NCI-H446 (cell line): ENCODE measurements around the gene ZRANB3.

Experiments
- DNase-seq, 2 experiments: peaks; one replicate each; lab custom pipeline; 2025; lab: John Stamatoyannopoulos, UW

ZRANB3 gene

DNA sequence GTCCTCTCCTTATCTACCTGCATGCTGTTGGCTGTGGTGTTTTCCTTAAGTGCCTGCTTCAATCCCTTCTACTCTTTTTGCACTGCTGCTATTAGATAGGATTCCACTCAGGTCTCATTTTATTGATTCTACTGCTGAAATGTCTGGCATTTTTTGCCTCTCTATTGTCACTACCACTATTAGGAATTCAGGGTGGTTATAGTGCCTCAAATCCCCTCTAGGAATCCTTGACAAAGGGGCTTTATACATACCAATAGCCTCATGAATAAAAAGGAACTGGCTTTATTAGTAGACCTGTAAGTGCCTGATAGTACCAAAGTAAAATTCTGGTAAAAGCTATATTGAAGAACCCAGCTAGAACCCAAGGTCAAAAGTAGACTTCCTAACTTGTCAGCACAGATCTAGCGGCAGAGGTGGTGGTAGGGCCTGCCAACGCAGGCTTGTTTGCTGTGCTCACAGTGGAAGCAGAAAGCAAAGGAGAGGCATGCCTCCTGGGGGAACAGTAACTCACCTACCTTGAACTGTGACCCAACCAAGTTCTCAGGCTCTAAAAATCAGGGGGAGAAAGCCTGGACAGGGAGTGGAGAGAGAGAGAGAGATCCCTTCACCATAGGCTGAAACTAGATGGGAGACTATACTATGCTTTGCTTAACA lies 278.1 kb downstream of the ZRANB3 start:
- no peak for DNase-seq

DNA sequence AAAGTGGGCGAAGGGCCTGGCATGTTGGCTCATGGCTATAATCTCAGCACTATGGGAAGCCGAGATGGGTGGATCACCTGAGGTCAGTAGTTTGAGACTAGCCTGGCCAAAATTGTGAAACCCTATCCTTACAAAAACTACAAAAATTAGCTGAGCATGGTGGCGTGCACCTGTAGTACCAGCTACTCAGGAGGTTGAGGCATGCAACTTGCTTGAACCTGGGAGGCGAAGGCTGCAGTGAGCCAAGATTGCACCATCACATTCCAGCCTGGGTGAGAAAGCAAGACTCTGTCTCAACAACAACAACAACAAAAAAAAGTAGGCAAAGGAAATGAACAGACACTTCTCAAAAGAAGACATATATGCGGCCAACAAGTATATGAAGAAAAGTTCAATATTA lies 282.4 kb downstream of the ZRANB3 start:
- DNase-seq, result no peak

DNA sequence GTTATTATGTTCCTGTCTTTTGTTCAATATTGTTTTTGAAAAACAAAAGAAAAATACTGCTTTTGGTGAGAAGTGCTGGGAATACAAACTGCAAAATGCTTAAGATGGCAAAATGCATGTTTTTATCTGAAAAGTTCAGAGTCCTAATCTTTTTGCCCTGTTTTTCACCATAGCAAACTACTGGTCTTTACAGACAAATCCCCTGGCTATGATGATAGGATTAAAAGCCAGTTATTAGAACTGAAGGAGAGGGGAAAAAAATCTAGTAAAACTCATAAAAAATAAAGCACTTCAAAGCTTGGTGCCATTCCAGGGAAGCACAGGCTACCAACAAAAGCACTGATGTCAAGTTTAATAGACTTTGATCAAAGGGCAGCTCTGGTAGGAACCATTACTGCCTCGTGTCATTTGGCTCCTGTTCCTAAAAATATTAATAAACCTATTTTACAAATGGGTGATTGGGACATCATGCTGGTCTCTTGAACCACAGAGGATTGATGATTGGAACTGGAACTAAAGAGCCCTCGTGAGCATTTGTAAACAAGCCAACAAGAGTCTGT lies 284.2 kb downstream of the ZRANB3 start:
- no peak for DNase-seq

DNA sequence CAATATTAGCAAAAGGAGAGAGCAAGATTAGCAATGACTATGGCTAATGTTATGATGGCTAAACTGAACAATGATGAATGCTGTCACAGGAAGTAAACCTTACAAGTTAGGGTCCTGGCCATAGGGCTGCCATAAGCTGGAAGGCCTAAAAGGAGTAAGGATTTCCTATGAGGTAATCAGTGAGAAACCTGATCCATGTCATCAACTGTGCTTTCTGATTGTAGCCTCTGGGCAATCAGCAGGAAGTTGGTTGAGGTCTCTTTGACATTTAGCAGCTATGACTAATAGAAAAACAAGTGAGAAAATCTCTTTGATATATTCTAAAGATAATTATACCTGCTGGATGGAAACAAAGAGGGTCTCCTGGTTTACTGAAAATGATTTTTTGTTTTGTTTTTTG lies 285.9 kb downstream of the ZRANB3 start:
- no peak for DNase-seq

DNA sequence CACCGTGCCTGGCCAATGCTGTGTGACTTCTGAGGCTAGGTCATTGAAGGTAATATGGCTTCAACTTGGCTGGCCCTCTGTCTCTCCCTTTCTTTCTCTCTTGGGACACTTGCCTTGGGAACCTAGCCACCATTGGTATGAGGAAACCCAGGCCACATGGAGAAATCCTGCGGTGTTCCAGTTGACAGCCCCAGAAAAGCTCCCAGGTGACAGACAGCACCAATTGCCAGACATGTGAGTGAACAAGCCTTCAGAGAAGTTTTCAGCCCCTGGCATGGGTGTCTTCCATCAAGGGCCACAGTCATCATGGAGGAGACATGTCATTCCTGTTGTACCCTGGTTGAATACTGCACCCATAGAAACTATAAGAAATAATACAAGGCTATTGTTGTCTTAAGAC lies 292.4 kb downstream of the ZRANB3 start:
- DNase-seq, result no peak

DNA sequence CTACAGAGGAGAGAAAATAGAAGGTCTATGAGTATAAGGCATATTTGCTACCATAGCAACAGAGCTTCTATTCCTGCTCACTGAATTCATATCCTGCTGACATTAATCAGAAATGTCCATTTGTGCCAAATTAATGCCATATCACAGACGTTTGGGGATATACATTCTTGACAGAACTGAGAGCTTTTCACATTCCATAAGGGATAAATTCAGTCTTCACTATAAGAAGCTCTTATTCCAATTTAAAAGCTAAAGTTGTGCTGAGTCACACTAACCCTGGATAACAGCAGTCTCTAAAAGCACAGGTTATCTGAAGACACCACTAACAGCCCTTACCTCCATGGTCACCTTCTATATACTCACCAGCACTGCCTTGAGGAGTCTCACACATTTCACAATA lies 300.9 kb downstream of the ZRANB3 start:
- no peak for DNase-seq

DNA sequence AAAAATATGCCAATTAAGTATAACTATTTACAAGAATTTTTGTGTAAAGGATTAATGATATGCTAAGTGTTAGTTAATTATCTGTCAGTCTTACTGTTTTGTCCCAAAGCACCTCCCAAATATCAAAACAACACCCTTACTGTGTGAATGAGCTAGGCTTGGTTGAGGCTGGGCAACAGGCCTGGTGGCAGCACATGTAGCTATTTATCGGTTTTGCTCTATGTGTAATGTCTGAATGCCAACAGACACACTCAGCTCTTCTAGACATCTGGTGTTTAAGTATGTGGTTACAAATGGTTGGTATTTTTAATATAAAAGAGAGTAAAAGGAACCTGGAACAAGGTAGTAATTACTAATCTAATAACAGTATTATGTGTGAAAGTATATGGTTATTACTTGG lies 303.6 kb downstream of the ZRANB3 start:
- DNase-seq, result no peak

DNA sequence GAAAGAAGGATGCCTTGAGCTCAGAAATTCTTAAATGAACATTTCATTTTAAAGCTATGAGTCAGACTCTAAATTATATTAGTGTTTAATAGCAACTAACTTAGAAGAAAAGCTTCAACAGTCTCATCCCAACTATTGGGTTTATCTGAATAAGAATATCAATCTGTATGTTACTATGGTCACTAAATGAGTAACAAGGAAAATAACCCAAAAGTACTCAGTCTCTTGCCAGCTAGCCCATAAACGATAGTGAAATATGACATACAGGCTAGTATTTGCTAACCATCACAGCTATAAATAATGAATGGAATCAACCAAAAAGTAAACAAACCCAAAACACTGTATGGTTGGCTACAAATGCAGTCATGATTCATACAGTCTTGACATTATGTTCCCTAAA lies 304.1 kb downstream of the ZRANB3 start:
- no peak for DNase-seq

DNA sequence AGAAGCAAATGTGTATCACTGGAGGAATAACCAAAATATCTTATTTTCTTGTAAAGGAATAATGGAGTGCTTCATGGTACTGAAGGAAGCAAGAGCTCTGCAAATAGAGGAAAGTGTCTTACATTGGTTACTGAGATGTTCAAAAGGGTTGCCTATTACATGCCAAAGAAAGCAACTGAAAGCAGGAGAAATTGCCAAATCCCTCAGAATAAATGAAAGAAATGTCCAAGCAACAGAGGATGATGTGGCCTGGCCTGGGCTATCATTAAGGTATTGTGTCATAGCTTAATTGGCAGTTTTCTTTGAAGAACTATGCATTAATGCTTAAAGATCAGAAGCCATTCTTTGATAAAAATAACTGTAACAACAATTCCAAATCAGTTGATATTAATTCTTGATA lies 305.2 kb downstream of the ZRANB3 start:
- DNase-seq, result no peak

DNA sequence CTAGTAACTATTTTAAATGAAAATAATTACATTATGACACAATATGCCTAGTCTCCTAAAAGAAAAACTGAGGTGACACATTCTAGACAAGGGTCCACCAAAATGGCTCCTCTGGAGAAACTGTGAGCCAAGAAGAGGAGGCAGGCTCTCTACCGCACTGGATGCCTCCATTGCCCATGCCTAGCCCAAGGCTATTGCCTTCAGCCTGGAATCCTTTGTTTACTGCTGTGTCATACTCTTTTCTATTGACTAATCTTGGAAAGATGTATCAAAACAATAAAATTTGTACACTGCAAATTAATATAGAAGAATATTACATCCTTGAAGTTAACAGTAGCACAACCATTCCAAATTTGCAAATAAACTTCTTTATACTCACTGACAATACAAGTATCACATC lies 311.8 kb downstream of the ZRANB3 start:
- no peak for DNase-seq

DNA sequence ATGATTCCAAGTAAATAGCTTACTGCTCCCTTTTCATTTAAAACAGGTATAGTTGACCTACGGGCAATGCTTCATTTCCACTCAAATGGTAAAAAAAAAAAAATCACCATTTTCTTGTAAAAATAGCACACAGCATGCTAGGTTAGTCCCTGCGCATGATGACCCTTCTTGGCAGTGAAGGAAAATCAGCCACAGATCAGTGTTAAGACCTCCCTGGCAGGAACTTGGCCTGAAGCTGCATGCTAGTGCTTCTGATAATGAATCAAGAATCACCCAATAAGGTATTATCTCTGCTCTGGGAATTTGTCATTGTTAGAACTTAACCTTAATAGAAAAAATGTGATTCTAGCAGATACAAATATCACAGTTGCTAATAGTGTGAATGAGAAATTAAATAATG lies 312.6 kb downstream of the ZRANB3 start:
- DNase-seq, result no peak

DNA sequence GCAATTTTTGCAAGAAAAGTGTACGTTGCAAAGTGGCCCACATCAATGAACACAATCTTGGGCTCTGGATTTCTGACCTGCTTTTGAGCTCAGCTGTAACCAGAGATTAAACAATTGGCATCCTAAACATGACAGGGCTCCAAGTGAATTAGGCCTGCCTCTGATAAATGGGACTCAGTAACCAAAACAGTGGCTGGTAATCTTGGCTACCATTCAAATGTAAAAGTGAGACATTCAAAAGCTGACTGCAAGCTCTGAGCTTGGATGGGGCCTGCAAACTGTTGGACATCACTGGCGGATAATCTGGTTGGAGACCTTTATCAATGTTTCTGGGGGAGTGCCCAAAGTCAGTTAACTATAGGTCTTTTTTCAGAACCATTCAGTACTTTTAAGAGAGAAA lies 318.3 kb downstream of the ZRANB3 start:
- DNase-seq, result peak in 1 of 2 experiments; percentile 3

DNA sequence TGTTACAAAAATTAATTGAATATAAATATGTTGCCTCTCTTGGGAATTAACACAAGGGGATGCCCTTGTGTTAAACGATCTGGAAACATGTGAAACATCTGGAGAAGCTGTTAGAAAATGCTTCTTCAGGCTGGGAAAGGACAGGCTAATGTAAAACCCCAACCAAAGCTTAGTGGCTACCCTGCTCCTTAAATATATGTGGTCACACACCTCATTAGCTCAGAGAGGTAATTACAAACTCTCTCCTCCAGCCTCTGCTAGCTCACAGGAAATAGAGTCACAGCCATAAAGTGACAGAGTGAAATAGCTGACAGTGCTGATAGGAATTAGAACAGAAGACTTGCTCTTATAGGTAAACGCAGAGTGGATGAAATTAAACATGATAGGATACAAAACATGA lies 323.0 kb downstream of the ZRANB3 start:
- no peak for DNase-seq

DNA sequence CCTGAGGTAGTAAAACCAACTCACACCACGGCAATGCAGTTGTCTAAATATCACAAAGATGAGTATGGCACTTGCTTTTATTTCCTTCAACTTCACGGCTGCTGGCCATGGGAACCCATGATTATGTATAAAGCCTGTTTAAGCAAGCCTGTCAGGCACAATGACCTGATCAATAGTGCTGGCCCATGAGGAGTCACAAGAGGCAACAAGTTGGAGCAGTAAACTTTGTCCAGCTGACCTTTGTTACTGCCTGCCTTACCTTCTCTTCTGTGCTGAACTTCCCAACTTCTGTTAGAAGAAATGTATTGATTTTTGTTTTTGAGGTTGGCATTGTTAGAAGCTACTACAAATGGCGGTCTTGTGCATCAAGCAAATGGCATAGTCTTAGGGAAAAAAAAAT lies 327.1 kb downstream of the ZRANB3 start:
- DNase-seq, result no peak

DNA sequence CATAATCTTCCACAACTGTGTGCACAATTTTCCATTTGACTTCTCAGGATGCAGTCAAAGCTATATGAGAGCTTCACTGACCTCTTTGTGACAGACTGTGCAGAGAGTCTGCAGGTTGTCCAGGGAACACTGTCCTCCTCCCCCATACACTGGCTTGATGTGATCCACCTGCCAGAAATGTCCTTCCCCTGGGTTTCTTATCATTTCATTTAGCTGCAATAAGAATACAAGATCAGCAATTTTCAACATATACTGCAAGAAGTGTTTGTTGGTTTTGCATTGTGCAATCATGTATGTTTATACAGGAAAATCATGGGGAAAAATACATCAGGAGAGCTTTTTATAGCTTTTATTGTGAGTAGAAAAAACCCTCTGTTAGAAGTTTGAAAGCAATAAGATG lies 328.3 kb downstream of the ZRANB3 start:
- no peak for DNase-seq

DNA sequence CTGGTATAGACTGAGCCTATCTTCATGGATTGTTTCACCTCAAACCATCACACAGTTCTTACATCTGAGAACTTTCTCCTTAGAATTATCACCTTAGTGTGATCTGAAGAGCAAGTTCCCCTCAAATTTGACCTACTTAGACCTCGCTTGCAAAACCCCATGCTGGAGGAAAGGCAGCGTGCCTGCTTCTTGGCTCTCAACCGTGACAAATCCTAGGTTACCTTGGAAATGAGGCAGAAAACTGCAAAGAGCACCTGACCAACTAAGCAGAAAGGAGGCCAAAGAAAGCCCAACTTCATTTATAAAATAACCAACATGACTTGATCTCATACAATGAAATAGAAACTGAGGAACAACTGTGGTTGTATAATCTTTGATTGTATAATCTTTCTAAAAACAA lies 332.5 kb downstream of the ZRANB3 start:
- no peak for DNase-seq

DNA sequence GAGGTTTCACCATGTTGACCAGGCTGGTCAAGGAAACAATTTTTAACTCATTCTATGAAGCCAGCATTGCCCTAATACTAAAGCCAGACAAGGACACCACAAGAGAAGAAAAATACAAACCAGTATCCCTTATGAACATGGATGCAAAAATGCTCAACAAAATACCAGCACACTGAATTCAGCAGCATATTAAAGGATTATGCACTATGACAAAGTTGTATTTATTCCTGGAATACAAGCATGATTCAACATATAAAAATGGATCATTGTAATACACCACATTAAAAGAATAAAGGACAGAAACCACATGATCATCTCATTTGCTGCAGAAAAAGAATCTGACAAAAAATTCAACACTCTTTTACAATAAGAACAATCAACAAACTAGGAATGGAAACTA lies 340.2 kb downstream of the ZRANB3 start:
- no peak for DNase-seq

DNA sequence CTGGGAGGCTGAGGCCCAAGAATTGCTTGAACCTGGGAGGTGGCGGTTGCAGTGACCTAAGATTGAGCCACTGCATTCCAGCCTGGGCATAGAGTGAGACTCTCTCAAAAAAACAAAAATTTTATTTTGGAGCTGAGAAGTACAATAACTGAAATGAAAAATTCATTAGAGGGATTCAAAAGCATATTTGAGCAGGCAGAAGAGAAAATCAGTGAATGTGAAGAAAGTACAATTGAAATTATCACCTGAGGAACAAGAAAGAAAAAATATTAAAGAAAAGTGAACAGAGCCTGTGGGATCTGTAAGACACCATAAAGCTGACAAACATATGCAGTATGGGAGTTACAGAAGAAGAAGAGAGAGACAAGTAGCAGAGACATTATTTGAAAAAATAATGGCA lies 341.9 kb downstream of the ZRANB3 start:
- DNase-seq, result no peak

DNA sequence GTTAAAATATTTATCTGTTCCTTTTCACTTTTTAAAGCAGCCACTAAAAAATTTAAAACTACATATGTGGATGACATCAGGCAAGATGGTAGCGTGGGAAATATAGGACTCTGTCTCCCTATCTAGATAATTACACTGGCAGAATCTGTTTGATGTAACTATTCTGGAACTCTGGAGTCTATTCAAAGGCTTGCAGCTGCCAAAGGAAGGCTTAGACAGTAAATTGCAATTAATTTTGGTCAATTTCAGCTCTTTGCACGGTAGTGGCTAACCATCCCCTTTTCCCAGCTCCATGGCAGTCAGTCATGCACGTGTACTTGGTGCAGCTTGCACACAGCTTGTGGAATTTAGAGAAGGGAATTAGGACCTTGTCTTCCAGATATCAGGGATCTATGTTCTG lies 343.7 kb downstream of the ZRANB3 start:
- DNase-seq, result no peak

DNA sequence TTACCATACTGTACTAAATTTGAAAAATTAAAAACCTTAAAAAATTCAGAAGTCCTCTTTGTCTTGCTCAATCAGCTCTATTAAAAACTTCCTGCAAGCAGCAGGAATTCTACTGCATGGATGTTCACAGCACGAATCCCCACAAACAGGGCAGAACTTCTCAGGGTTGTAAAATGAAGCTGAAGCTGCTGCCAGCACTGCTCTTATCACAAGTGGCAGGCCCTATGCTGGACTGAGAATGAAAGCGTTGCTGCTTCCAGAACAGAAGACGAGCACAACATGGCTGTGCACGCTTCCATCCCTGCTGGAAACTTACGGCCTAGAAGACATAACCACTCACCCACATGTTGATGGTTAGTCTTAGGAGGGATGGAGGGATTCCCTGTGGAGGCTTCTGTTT lies 345.0 kb downstream of the ZRANB3 start:
- DNase-seq, result no peak

DNA sequence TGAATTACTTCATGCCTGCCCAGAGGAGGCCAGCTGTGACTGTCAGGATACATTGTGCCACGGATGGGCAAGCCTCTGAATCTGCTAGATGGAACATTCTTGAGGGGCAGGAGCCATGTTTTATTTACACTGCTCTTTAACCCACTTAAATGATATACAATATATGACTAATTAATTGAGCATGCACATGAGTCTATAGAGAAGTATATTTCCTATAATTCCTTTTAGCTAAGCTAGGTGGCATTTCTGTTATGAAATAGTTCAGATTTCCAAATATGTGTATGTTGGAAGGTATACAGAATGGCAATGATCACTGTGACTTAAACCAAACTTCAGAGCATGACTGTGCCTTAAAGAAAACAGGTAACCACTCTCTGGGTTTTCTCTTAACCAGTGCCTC lies 347.2 kb downstream of the ZRANB3 start:
- no peak for DNase-seq

DNA sequence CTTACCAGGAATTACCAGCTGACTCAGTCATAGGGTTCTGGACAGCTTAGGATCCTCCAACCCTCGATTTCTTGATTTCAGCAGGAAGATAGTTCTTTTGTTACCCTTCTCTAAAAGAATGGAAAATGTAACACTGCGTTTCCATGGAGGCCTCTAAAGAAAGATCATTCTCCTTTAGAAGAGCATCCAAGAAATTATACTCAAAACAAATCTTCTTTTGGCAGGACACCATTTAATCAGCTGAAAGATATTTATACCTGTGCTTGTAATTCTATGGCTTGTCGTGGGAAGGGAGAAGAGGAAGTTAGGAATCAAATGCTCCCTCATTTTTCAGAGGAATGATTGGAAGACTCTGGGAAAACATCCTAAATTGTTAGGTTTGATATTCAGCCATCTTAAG lies 348.4 kb downstream of the ZRANB3 start:
- DNase-seq, result no peak

DNA sequence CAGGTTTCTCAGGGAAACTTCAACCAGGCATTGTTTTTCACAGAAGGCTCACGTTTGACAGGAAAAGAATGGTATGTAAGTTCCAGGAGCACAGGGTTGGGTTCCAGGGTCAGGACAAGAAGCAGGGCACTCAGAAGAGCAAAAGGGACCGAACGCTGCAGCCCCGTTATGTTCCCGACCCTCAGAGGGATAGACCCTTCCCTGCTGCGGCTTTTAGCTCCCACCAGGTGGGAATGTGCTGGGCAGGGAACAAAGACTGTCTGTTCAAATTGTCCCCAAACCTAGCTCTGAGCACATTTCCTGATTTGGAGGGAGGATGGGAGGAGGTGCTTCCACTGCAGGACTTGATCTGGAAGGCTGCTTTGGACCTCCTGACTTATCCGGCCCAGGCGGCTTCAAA lies 348.8 kb downstream of the ZRANB3 start:
- DNase-seq, result no peak

DNA sequence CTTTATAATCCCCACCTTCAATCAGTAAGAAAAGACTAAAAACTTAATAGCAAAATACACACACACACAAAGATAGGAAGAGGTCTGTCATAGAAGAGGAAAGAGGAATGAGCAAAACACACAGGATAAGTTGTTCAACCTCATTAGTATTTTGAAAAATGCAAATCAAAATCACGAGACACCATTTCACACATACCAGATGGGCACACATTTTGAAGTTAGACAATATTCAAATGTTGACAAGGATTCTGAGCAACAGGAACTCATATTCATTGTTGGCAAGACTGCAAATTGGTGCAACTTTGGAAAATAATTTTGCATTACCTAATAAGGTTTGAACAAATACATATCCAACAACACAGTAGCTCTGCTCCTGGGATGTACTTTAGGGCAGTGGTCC lies 351.3 kb downstream of the ZRANB3 start:
- DNase-seq, result no peak

DNA sequence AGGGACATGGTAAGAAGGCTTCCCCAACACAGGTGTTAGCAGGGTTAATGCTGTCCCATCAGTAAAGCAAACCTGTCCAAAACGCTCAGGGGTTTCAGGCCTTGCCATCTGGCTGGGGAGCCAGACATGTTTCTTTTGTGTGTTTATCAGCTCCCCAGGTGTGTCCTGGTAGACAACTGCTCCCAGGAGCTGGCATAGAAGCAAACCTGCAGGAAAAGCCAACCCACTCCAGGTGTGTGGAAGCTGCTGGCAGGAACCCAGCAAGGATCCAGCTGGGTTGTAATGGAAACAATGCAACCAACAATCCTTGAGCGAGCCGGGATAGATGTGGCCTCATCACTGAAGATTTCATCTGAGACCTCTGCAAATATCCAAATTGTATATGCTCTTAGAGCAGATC lies 355.8 kb downstream of the ZRANB3 start:
- no peak for DNase-seq
